Limb (tissue), 2 donors: ENCODE results near the gene ZNF382.
"Not testable (repeated sequence)": the region's sequence is repeated elsewhere in the genome, so short reads cannot be mapped to it uniquely, and the experiment has no call there.

ENCODE experiments used
- DNase-seq, 2 donors: peaks; one replicate each; pipeline ENCODE4 v3.0.0-alpha.2; 2016; ENCODE audit errors: extremely low spot score in 2 of 2

Gene ZNF382

DNA sequence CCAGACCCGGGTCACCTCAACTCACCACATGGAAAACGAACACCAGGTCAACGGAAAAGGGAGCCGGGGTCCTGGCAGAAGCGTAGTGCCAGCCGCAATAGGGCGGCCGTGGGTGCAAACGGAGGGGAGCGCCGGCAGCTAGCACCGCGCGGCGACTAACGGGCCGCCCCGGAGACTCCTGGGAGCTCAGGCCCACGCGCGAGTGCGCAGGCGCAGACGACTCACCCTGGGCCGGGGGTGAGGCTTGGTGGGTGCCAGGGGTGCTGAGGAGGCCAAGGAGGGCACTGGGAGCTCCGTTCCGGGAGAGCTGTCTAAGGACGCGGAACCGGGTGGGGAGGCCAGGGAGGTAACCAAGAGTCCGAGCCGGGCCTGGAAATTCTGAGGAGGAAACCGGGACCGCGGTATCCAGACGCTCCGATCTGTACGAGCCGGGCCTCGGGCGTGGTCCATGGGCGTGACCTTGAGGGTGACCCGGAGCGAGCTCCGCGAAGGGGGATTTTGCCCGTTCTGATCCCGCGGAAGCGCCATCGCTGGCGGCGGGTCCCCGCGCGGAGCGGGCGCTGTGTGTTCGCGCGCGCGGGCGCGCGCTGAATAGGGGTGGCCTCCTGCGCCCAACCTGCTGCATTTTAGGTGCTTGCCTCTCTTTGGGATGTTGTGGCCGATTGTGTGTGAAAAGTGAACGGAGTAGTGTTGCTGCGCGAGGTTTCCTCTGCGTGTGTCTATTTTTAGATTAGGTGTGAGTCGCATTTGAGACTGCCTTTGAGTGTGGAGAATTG lies at the start of gene ZNF382:
ZNF382 (plus strand) TSS at position 213 of the 776 bp plus-strand sequence. CDS start 4,602 bp downstream, outside the sequence.
- DNase-seq: peak; percentile 84 to 91

DNA sequence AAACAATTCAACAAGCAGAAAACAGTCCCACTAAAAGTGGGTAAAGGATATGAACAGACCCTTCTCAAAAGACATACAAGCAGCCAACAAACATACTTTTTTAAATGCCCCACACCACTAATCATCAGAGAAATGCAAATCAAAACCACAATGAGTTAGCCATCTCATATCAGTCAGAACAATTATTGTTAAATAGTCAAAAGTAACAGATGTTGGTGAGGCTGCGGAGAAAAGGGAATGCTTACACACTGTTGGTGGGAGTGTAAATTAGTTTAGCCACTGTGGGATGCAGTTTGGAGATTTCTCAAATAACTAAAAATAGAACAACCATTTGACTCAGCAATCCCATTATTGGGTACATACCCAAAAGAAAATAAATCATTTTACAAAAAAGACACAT lies 40.7 kb upstream of the ZNF382 start:
- no peak for DNase-seq

GRCh38 chr19:36572593-36573019 lies 32.5 kb upstream of the ZNF382 start:
- no peak for DNase-seq

DNA sequence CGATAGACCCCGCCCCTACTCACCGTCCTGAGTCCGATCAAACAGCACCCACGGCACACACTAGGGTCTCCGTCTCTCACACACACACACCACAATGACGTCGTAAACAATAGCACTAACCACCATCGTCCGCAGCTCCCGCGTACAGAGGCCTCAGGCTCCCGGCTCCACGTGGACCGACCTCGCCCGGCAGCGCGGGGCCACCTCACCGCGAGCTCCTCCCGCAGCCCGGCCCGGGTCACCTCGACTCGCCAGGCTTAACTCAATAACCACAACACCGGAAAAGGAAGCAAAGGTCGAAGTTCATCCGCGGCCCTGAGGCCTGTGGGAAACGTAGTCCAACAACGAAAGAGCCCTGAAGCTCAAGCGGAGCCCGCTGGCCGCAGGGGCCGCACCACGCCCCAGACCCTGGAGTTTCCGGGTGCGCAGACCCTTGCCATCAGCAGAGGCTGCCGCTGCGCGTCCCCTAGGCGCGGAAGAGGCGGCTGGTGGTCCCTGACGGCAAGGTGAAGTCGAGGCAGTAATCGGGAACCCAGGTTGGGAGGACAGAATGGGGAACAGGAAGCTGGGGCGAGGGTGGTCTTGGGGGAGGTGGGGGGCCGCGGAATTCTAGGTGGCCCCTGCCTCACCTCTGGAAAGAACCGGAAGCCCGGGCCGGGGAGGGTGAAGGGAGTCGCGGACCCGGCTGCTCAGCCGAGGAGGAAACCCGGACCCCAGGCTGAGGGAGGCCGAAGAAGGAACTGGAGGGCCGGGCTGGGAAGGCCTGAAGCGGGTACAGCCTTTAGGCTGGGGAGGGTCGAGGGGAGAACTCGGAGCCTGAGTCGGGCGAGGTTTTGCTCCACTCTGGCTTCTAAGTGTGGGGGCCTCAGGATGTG lies 31.9 kb upstream of the ZNF382 start, which contains the start of gene ZNF529:
ZNF529 (minus strand) TSS at position 273 of the 875 bp plus-strand sequence. CDS start 946 bp downstream, outside the sequence.
- DNase-seq: peak; percentile 86 to 93

GRCh38 chr19:36573895-36574720 lies 31.0 kb upstream of the ZNF382 start:
- DNase-seq: peak in 1 of 2 donors; percentile 26

- DNase-seq: no peak
Observed at GRCh38 chr19:36574741-36575140, 30.4 kb upstream of the ZNF382 start.

DNA sequence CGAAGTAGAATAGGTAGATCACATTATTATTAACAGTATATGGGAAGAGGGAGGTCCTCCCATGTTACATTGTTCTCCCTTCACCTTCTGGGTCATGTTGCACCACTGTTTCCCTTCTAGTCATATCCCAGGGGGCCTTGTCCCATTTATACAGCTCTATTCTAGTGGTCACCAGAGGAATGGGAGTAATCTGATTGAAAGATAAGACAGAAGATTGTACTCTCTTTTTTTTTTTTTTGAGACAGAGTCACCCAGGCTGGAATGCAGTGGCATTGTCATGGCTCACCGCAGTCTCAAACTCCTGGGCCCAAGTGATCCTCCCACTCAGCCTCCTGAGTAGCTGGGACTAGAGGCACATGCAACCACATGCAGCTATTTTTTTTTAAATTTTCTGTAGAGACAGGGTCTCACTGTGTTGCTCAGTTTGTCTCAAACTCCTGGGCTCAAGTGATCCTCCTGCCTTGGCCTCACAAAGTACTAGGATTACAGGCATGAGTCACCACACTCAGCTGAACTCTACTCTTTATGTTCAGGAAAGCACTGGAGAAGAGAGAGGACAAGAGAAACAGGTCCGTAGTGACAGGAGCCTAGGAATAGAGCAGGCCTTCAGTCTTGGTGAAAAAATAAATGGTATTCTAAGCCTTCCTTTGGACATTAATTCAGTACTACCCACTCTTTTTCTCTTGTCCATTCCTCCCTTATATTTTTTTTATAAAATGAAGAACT lies 27.7 kb upstream of the ZNF382 start:
- no peak for DNase-seq

GRCh38 chr19:36579255-36579654 lies 25.9 kb upstream of the ZNF382 start:
- DNase-seq: no peak

DNA sequence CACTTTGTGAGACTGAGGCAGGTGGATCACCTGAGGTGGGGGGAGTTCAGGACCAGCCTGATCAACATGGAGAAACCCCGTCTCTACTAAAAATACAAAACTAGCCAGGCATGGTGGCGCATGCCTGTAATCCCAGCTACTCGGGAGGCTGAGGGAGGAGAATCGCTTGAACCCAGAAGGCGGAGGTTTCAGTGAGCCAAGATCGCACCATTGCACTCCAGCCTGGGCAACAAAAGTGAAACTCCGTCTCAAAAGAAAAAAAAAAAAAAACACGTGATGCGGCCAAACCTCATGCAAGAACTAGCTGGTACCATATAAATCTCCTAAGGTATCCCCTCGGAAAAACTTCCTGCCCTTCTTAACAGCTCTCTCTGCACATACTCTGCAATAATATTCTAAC lies 2.4 kb upstream of the ZNF382 start:
- not testable (repeated sequence) for DNase-seq

GRCh38 chr19:36604656-36605100 lies 435 bp upstream of the ZNF382 start:
- peak; percentile 21 to 65 for DNase-seq

DNA sequence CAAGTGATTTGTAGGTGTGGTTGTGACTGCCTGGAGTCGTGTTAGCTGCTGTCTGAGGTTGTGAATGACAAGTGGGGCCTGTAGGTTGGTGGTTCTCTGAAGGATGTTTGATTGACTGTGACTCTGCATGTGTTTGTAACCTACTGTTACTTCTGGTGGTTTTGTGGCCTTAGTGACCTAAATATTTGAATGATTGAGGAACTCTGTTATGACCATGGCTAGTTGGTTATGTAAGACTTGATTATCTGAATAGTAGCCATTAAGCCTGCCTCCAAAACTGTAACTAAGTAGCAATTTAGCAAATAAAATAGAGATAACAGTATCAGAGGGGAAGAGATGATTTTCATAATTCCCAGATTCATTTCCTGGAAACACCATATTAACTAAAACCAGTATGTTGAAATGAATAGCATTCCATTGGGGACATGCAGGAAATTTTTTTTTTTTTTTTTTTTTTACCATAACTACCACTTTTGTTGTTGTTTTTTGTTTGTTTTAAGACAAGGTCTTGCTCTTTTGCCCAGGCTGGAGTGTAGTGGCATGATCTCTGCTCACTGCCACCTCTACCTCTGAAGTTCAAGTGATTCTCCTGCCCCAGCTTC lies 865 bp downstream of the ZNF382 start:
- DNase-seq: no peak

DNA sequence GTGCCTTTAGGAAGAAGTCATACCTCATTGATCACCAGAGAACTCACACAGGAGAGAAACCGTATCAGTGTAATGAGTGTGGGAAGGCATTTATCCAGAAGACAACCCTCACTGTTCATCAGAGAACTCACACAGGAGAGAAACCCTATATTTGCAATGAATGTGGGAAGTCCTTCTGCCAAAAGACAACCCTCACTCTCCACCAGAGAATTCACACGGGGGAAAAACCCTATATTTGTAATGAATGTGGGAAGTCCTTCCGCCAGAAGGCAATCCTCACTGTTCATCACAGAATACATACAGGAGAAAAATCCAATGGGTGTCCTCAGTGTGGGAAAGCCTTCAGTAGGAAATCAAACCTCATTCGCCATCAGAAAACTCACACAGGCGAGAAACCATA lies 21.9 kb downstream of the ZNF382 start:
- no peak for DNase-seq

GRCh38 chr19:36635342-36635741 lies 30.2 kb downstream of the ZNF382 start:
- no peak for DNase-seq

DNA sequence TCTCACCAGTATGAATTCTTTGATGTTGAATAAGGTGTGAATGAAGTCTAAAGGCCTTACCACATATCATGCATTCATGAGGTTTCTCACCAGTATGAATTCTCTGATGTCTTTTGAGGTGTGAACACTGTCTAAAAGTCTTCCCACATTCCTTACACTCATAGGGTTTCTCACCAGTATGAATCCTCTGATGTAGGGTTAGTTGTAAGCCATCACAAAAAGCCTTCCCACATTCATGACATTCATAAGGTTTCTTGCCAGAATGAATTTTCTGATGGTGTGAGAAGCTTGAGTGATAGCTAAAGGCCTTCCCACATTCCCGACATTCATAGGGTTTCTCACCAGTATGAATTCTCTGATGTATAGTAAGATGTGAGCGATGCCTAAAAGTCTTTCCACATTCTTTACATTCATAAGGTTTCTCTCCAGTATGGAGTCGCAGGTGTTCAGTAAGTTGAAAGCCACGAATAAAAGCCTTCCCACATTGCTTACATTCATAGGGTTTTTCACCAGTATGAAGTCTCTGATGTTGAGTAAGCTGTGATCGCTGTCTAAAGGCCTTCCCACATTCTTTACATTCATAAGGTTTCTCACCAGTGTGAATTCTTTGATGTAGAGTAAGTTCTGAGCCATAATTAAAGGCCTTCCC lies 33.9 kb downstream of the ZNF382 start:
- DNase-seq: no peak

DNA sequence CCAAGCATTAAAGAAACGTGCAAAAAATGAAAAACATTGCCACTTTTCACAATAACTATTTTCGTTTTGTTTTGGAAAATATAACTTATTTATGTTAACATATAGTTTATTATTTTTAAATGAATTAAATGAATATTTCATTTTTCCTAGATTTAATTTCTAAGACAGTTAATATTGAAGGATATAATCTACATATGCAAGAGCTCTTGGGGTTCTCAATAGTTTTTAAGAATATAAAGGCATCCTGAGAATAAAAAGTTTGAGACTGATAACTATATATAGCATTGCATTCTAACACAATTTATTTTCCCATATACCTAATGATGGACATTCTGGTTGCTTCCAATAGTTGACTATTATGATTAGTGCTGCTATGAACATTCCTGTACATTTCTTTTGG lies 41.6 kb downstream of the ZNF382 start:
- DNase-seq: no peak

DNA sequence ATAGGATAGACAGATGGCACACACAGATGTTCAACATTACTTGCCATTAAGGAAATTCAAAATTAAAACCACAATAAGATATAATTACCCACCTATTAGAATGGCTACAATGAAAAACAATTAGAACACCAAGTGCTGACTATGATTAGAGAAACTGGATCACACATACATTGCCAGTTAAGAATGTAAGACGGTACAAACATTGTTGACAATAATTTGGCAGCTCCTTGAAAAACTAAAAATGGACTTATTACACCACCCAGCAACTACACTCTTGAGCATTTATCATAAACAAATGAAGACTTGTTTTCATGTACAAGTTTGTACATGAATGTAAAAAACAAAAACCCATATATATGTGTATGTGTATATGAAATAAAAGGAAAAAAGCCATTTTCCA lies 47.8 kb downstream of the ZNF382 start:
- DNase-seq: no peak

GRCh38 chr19:36665832-36666231 lies 60.7 kb downstream of the ZNF382 start:
- DNase-seq: no peak

GRCh38 chr19:36668646-36669045 lies 63.5 kb downstream of the ZNF382 start:
- DNase-seq: no peak

GRCh38 chr19:36672368-36672767 lies 67.3 kb downstream of the ZNF382 start:
- DNase-seq: no peak

DNA sequence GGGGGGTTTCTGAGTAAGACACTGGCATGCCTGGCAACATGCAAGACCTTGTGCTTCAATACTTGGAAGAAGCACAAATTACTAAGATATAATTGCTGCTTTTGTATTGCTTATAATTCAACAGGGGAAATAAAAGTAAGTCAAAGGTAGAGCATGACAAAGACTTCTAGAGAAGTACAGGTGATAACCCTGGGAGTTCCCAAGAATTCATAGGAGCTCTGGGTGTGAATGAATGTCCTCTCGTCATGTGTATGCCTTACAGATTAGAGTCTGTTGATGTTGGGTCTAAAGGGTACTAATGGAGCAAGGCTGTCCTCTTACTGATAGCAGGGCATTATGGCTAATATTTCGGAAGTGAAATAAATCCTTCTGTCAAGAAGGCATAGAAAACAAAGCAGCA lies 69.1 kb downstream of the ZNF382 start:
- DNase-seq: no peak
